GM23338 (cell line): ENCODE results near the gene B4GALT4. TPM values are rescaled to one million over a fixed set of nuclear protein-coding genes. Genes with fewer than 3 reads are reported as not detected.

ENCODE experiments used
- ATAC-seq: fragments of 200-7000 bp; cut with Tn5 transposase; 3 replicates; pipeline ENCODE4 v1.9.1; 2020
- DNase-seq: peaks from one replicate; pipeline ENCODE4 v3.0.0-alpha.2; 2015; ENCODE audit warnings: low spot score
- H2AFZ ChIP-seq: fragments of 200-600 bp; sonication (generic); 2 replicates; pipeline ENCODE4 v1.8.0; 2016; ENCODE audit warnings: antibody characterized with exemption, mild to moderate bottlenecking, moderate library complexity
- H3F3A ChIP-seq: fragments of 200-600 bp; sonication (generic); replicated peaks from 2 replicates; pipeline ENCODE4 v1.8.0; 2017; ENCODE audit warnings: antibody characterized with exemption, mixed run types, low read depth
- H3K27ac ChIP-seq: fragments of 200-600 bp; sonication (generic); 2 replicates; pipeline ENCODE4 v1.6.1; 2016; ENCODE audit warnings: low read depth
- H3K27me3 ChIP-seq: fragments of 200-600 bp; sonication (generic); 2 replicates; pipeline ENCODE4 v1.8.0; 2016; ENCODE audit warnings: mild to moderate bottlenecking, mixed run types, moderate library complexity; ENCODE audit not compliant: insufficient read depth
- H3K36me3 ChIP-seq: fragments of 200-600 bp; sonication (generic); 2 replicates; pipeline ENCODE4 v1.8.0; 2016; ENCODE audit warnings: mild to moderate bottlenecking; ENCODE audit not compliant: insufficient read depth
- H3K4me1 ChIP-seq: fragments of 200-600 bp; sonication (generic); 2 replicates; pipeline ENCODE4 v1.8.0; 2016; ENCODE audit warnings: mild to moderate bottlenecking, moderate library complexity; ENCODE audit not compliant: insufficient read depth
- H3K4me2 ChIP-seq: fragments of 200-600 bp; sonication (generic); 2 replicates; pipeline ENCODE4 v1.7.1; 2017; ENCODE audit warnings: mixed run types
- H3K4me3 ChIP-seq: fragments of 200-600 bp; sonication (generic); 2 replicates; pipeline ENCODE4 v1.6.1; 2016; ENCODE audit warnings: mixed run types
- H3K79me2 ChIP-seq: fragments of 200-600 bp; sonication (generic); replicated peaks from 2 replicates; pipeline ENCODE4 v1.8.0; 2017; ENCODE audit warnings: mild to moderate bottlenecking; ENCODE audit not compliant: insufficient read depth
- H3K9me2 ChIP-seq: fragments of 200-600 bp; sonication (generic); 2 replicates; pipeline ENCODE4 v1.8.0; 2017; ENCODE audit not compliant: insufficient read depth
- H4K20me1 ChIP-seq: fragments of 200-600 bp; sonication (generic); replicated peaks from 2 replicates; pipeline ENCODE4 v1.8.0; 2017; ENCODE audit warnings: mild to moderate bottlenecking; ENCODE audit not compliant: insufficient read depth
- H3K27ac Mint-ChIP-seq: 2 replicates; pipeline ENCODE4 v1.8.0; 2020; ENCODE audit warnings: inconsistent platforms, mild to moderate bottlenecking, moderate library complexity, mixed read lengths
- H3K27me3 Mint-ChIP-seq: 3 replicates; pipeline ENCODE4 v1.8.0; 2022; ENCODE audit warnings: low read depth, mild to moderate bottlenecking, moderate library complexity, mixed read lengths, inconsistent platforms; ENCODE audit not compliant: insufficient read depth, poor library complexity
- H3K36me3 Mint-ChIP-seq: 3 replicates; pipeline ENCODE4 v1.8.0; 2021; ENCODE audit warnings: low read depth, mild to moderate bottlenecking, inconsistent platforms, moderate library complexity, mixed read lengths
- H3K4me1 Mint-ChIP-seq: 3 replicates; pipeline ENCODE4 v1.8.0; 2020; ENCODE audit warnings: mild to moderate bottlenecking, inconsistent platforms, mixed read lengths
- H3K4me3 Mint-ChIP-seq: 3 replicates; pipeline ENCODE4 v1.8.0; 2021; ENCODE audit warnings: moderate library complexity, mild to moderate bottlenecking, inconsistent platforms, mixed read lengths
- H3K9me3 Mint-ChIP-seq: 3 replicates; pipeline ENCODE4 v1.8.0; 2020; ENCODE audit warnings: moderate library complexity, mild to moderate bottlenecking, inconsistent platforms, mixed read lengths
- CREB1 ChIP-seq: fragments of 250-450 bp; sonication (Bioruptor Pico); IDR thresholded peaks from 2 replicates; pipeline ENCODE4 v1.5.0; 2020; ENCODE audit warnings: low read depth, mild to moderate bottlenecking, moderate library complexity
- CTCF ChIP-seq, 2 experiments: fragments of 200-600 bp in 1 of 2; sonication (generic) in 1 of 2; conservative IDR thresholded peaks; 2 replicates each; pipeline versions ENCODE4 v1.5.1 to v1.6.1; 2016 to 2017; ENCODE audit warnings: antibody characterized with exemption in 2 of 2, low read depth in 2 of 2, mild to moderate bottlenecking in 2 of 2, moderate library complexity in 1 of 2
- ETS1 ChIP-seq: IDR thresholded peaks from 2 replicates; pipeline ENCODE4 v1.6.1; 2016; ENCODE audit warnings: antibody characterized with exemption
- EZH2 ChIP-seq: fragments of 200-600 bp; sonication (generic); IDR thresholded peaks from one replicate; pipeline ENCODE4 v1.8.0; 2017; ENCODE audit warnings: antibody characterized with exemption, mild to moderate bottlenecking, low read depth; ENCODE audit not compliant: unreplicated experiment
- EZH2phosphoT487 ChIP-seq: fragments of 200-600 bp; sonication (generic); IDR thresholded peaks from one replicate; pipeline ENCODE4 v1.8.1; 2018; ENCODE audit warnings: antibody characterized with exemption; ENCODE audit not compliant: unreplicated experiment
- JUNB ChIP-seq: IDR thresholded peaks from one replicate; pipeline ENCODE4 v1.6.1; 2016; ENCODE audit warnings: antibody characterized with exemption; ENCODE audit not compliant: unreplicated experiment
- NANOG ChIP-seq: IDR thresholded peaks from 2 replicates; pipeline ENCODE4 v1.6.1; 2016; ENCODE audit warnings: antibody characterized with exemption, borderline replicate concordance
- POLR2AphosphoS5 ChIP-seq: IDR thresholded peaks from 2 replicates; pipeline ENCODE4 v1.6.1; 2016; ENCODE audit warnings: antibody characterized with exemption, low read depth
- REST ChIP-seq: IDR thresholded peaks from one replicate; pipeline ENCODE4 v1.6.1; 2018; ENCODE audit warnings: antibody characterized with exemption; ENCODE audit not compliant: unreplicated experiment
- STAT1 ChIP-seq: IDR thresholded peaks from one replicate; pipeline ENCODE4 v1.6.1; 2016; ENCODE audit warnings: antibody characterized with exemption; ENCODE audit not compliant: unreplicated experiment
- ZNF114 ChIP-seq: fragments of 250-450 bp; sonication (Bioruptor Pico); IDR thresholded peaks from 2 replicates; pipeline ENCODE4 v1.5.0; 2020; ENCODE audit warnings: mild to moderate bottlenecking, moderate library complexity
- ZNF331 ChIP-seq: fragments of 250-450 bp; sonication (Bioruptor Pico); IDR thresholded peaks from 2 replicates; pipeline ENCODE4 v1.5.0; 2020; ENCODE audit warnings: low read depth, mild to moderate bottlenecking, moderate library complexity
- ZNF462 ChIP-seq: fragments of 250-450 bp; sonication (Bioruptor Pico); IDR thresholded peaks from 2 replicates; pipeline ENCODE4 v1.5.0; 2020; ENCODE audit warnings: mild to moderate bottlenecking, moderate library complexity
- polyA plus RNA-seq: library from polyadenylated mRNA; unstranded; fragments of >200 nt; fragmentation: Nextera tagmentation; extraction: Ambion mirVana; gene quantifications from 2 replicates; pipeline ENCODE4 v1.2.1, GENCODE V29; 2016
- total RNA-seq: library from RNA; depleted of rRNA; stranded (reverse); fragments of >200 nt; shearing (Covaris generic); gene quantifications from 2 replicates; pipeline ENCODE4 v1.2.3, GENCODE V29; 2014

The B4GALT4 gene
- total and polyA plus RNA-seq, 2 experiments from 2014 or later, result 38.3 to 45.3 TPM

- H3K4me1 Mint-ChIP-seq, result peaks cover 47% of the 10 kb centered on the region
- Histone ChIP-seq H3F3A (no peaks in the 10 kb centered on the region), H3K27me3 (no peaks in the 10 kb centered on the region), H3K4me1 (peaks cover 43% of the 10 kb centered on the region), H3K27ac (no peak overlapping the region), H3K36me3 (no peaks in the 10 kb centered on the region), H3K4me2 (no peak overlapping the region), H4K20me1 (no peaks in the 10 kb centered on the region), H3K79me2 (no peaks in the 10 kb centered on the region), H2AFZ (no peak overlapping the region), H3K9me2 (no peaks in the 10 kb centered on the region), H3K4me3 (no peak overlapping the region)
- peaks cover 16% of the 10 kb centered on the region for H3K36me3 Mint-ChIP-seq
- no peak for DNase-seq
- peaks cover 19% of the 10 kb centered on the region; the same call in 2 of the 3 replicates for H3K9me3 Mint-ChIP-seq
- no peak for ATAC-seq
- no peak overlapping the region for H3K4me3 Mint-ChIP-seq
- peaks cover 15% of the 10 kb centered on the region for H3K27me3 Mint-ChIP-seq
- no peak overlapping the region for H3K27ac Mint-ChIP-seq
- TF ChIP-seq EZH2phosphoT487 (no peak), CTCF (conservative IDR thresholded peaks at IDR 0.05; ENCODE audit: low read depth in 2 of 2) (no peak), POLR2AphosphoS5 (no peak), ETS1 (no peak), ZNF462 (no peak), EZH2 (no peak), STAT1 (no peak), JUNB (no peak), REST (no peak), ZNF331 (CRISPR knock-in tag) (no peak), NANOG (no peak), CREB1 (no peak), ZNF114 (CRISPR knock-in tag) (no peak)
These were observed 19.1 kb upstream of the B4GALT4 start for GRCh38 chr3:119259821-119260220.
